ENCODE measurements around the gene KCNAB2. TPM values are rescaled to one million over a fixed set of nuclear protein-coding genes. Genes with fewer than 3 reads are reported as not detected.
A peak's percentile ranks its signal among the peaks of the same experiment; 100 is the strongest.

Gene KCNAB2
- polyA plus RNA-seq, 3 donors, result 11.5 to 178 (median 22.7) TPM

GRCh38 chr1:6080469-6080868, 34.8 kb downstream of the KCNAB2 start:
- Histone ChIP-seq H2AFZ (ENCODE audit: insufficient read depth, low read depth, low read length, poor library complexity, severe bottlenecking) (no peak overlapping the region), H3K4me3 (replicated peaks in 1 of 3; ENCODE audit: low read depth in 2 of 3, low read length in 3 of 3) (no peak overlapping the region), H3K9me3 (replicated peaks in 1 of 2; ENCODE audit: control insufficient read depth in 1 of 2, insufficient read depth in 1 of 2, low read length in 2 of 2) (no peaks in the 10 kb centered on the region), H4K20me1 (ENCODE audit: insufficient read depth, low read length) (peaks cover 90% of the 10 kb centered on the region), H3K36me3 (replicated peaks in 1 of 2; ENCODE audit: control insufficient read depth in 1 of 2, insufficient read depth in 2 of 2, low read length in 2 of 2) (peaks cover 93 to 100% of the 10 kb centered on the region in 2 donors), H3K27me3 (ENCODE audit: control insufficient read depth in 2 of 2, insufficient read depth in 2 of 2, low read length in 2 of 2) (no peaks in the 10 kb centered on the region), H3K4me1 (ENCODE audit: control insufficient read depth in 1 of 2, insufficient read depth in 2 of 2, low read length in 2 of 2) (no peaks in the 10 kb centered on the region), H3K79me2 (ENCODE audit: insufficient read depth, low read length) (peaks cover 10% of the 10 kb centered on the region), H3K27ac (ENCODE audit: low read depth in 1 of 2, low read length in 2 of 2) (no peak overlapping the region), H3K4me2 (replicated peaks; ENCODE audit: extremely low read depth, low read length, poor library complexity, severe bottlenecking) (no peak overlapping the region), H3K9ac (ENCODE audit: insufficient read depth, low read length, poor library complexity, severe bottlenecking) (no peak overlapping the region)
- Mint-ChIP-seq H3K36me3 (peaks cover 86 to 99% of the 10 kb centered on the region in 2 donors), H3K27me3 (ENCODE audit: low read depth in 3 of 3) (peaks cover 0 to 3% (median 0%) of the 10 kb centered on the region in 3 donors), H3K27ac (no peak overlapping the region), H3K4me1 (no peaks in the 10 kb centered on the region), H3K9me3 (peaks cover 0 to 2% (median 0%) of the 10 kb centered on the region in 7 donors), H3K4me3 (no peak overlapping the region)
- intact Hi-C loops (cut with micrococcal nuclease), result no loop called here
- no peak for TF ChIP-seq CTCF (IDR thresholded peaks at IDR 0.05)
- no peak for DNase-seq
- 100% methylated on average over 1 of the region's 12 CpGs for WGBS (ENCODE audit: insufficient coverage)

- Histone ChIP-seq H3K4me3 (replicated peaks in 1 of 3; ENCODE audit: low read depth in 2 of 3, low read length in 3 of 3) (no peak overlapping the region), H3K9ac (ENCODE audit: insufficient read depth, low read length, poor library complexity, severe bottlenecking) (no peak overlapping the region), H3K27ac (ENCODE audit: low read depth in 1 of 2, low read length in 2 of 2) (peak overlapping the region in 1 of 2 donors; percentile 3), H3K36me3 (replicated peaks in 1 of 2; ENCODE audit: control insufficient read depth in 1 of 2, insufficient read depth in 2 of 2, low read length in 2 of 2) (peaks cover 91 to 100% of the 10 kb centered on the region in 2 donors), H3K4me1 (ENCODE audit: control insufficient read depth in 1 of 2, insufficient read depth in 2 of 2, low read length in 2 of 2) (no peaks in the 10 kb centered on the region), H4K20me1 (ENCODE audit: insufficient read depth, low read length) (peaks cover 89% of the 10 kb centered on the region), H3K27me3 (ENCODE audit: control insufficient read depth in 2 of 2, insufficient read depth in 2 of 2, low read length in 2 of 2) (no peaks in the 10 kb centered on the region), H3K9me3 (replicated peaks in 1 of 2; ENCODE audit: control insufficient read depth in 1 of 2, insufficient read depth in 1 of 2, low read length in 2 of 2) (no peaks in the 10 kb centered on the region), H2AFZ (ENCODE audit: insufficient read depth, low read depth, low read length, poor library complexity, severe bottlenecking) (no peak overlapping the region), H3K79me2 (ENCODE audit: insufficient read depth, low read length) (peaks cover 2% of the 10 kb centered on the region), H3K4me2 (replicated peaks; ENCODE audit: extremely low read depth, low read length, poor library complexity, severe bottlenecking) (no peak overlapping the region)
- H3K27me3 Mint-ChIP-seq (ENCODE audit: low read depth in 3 of 3), result peaks cover 0 to 3% (median 0%) of the 10 kb centered on the region in 3 donors
- H3K4me3 Mint-ChIP-seq, result no peak overlapping the region
- H3K27ac Mint-ChIP-seq, result peak overlapping the region in 1 of 7 donors; percentile 38
- H3K9me3 Mint-ChIP-seq, result no peaks in the 10 kb centered on the region
- peaks cover 80 to 99% of the 10 kb centered on the region in 2 donors for H3K36me3 Mint-ChIP-seq
- TF ChIP-seq CTCF (IDR thresholded peaks at IDR 0.05), result no peak
- 94% methylated on average over 12 of the region's 12 CpGs for WGBS (ENCODE audit: insufficient coverage)
- no peak for DNase-seq
- H3K4me1 Mint-ChIP-seq, result no peaks in the 10 kb centered on the region
- intact Hi-C loops (cut with micrococcal nuclease), result no loop called here
These were observed 36.2 kb downstream of the KCNAB2 start for GRCh38 chr1:6081901-6082300.
